ENCODE measurements around the gene MIPOL1. TPM values are rescaled to one million over a fixed set of nuclear protein-coding genes. Genes with fewer than 3 reads are reported as not detected.

MIPOL1 gene
- total RNA-seq, 1 experiment from 2014 or later: 18.7 TPM

DNA sequence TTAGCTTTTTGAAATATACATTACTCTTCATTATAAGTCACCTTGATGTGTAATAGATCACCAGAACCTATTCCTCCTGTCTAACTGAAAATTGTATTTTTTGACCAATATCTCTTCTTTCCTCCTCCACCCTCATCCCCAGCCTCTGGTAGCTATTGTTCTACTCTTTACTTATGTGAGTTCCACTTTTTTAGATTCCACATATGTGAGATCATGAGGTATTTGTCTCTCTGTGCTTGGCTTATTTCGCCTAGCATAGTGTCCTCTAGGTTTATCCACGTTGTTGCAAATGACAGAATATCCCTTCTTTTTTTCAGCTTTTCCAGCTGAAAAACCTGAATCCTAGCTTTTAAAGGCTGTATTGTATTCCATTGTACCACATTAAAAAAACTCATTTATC, 82.1 kb downstream of the MIPOL1 start:
- Mint-ChIP-seq H3K27me3 (ENCODE audit: insufficient read depth, unreplicated experiment) (no peaks in the 10 kb centered on the region), H3K4me3 (ENCODE audit: unreplicated experiment) (no peak overlapping the region), H3K27ac (ENCODE audit: unreplicated experiment) (no peak overlapping the region), H3K36me3 (ENCODE audit: insufficient read depth, unreplicated experiment) (no peaks in the 10 kb centered on the region), H3K9me3 (ENCODE audit: unreplicated experiment) (no peaks in the 10 kb centered on the region), H3K4me1 (ENCODE audit: low read depth, unreplicated experiment) (no peaks in the 10 kb centered on the region)
- no TSS peak for BruUV-seq (replicated peaks)
- ChIA-PET CTCF (interaction anchor here (0.6 kb wide), 1 partner anchor 65 kb away, joined by 3 read pairs; no protein-coding TSS in a partner anchor), POLR2A (no interaction called here)
- DNase-seq: no peak
- intact Hi-C loops (cut with micrococcal nuclease; ENCODE audit: unreplicated experiment): loop anchor here (2.0 kb wide), 1 partner anchor 49 kb away; no protein-coding TSS in a partner anchor
- H3K36me3 ChIP-seq (ENCODE audit: control insufficient read depth, insufficient read depth, low read length): no peaks in the 10 kb centered on the region
- no peaks in the 10 kb centered on the region for H3K27me3 ChIP-seq (replicated peaks; ENCODE audit: control insufficient read depth, insufficient read depth, low read length)
- no peaks in the 10 kb centered on the region for H3K9me3 ChIP-seq
- no peak overlapping the region for H3K4me3 ChIP-seq (ENCODE audit: low read depth, low read length)
- TF ChIP-seq, protein P1, sequence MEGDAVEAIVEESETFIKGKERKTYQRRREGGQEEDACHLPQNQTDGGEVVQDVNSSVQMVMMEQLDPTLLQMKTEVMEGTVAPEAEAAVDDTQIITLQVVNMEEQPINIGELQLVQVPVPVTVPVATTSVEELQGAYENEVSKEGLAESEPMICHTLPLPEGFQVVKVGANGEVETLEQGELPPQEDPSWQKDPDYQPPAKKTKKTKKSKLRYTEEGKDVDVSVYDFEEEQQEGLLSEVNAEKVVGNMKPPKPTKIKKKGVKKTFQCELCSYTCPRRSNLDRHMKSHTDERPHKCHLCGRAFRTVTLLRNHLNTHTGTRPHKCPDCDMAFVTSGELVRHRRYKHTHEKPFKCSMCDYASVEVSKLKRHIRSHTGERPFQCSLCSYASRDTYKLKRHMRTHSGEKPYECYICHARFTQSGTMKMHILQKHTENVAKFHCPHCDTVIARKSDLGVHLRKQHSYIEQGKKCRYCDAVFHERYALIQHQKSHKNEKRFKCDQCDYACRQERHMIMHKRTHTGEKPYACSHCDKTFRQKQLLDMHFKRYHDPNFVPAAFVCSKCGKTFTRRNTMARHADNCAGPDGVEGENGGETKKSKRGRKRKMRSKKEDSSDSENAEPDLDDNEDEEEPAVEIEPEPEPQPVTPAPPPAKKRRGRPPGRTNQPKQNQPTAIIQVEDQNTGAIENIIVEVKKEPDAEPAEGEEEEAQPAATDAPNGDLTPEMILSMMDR (IDR thresholded peaks at IDR 0.05; ENCODE audit: insufficient read depth in 1 of 2, low read depth in 1 of 2, low read length in 1 of 2, severe bottlenecking in 1 of 2, unreplicated experiment in 1 of 2): no peak
- H3K4me1 ChIP-seq: no peaks in the 10 kb centered on the region

DNA sequence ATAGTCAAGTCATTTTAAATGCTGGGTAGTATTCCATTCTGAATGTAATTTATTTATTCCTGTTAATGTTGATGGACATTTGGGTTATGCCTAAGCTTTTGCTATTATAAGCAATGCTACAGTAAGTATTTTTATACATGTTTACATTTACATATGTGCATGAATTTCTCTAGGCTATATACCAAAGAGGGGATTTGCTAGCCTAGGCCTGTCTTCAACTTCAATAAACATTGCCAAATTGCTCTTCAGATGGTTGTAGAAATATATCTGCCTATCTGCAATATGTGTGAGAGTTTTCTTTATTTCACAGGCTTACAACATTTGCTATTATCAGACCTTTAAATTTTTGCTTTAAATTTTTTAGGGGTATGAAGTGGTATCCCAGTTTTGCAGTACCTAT, 87.0 kb downstream of the MIPOL1 start:
- Mint-ChIP-seq H3K36me3 (ENCODE audit: insufficient read depth, unreplicated experiment) (peaks cover 8% of the 10 kb centered on the region), H3K27me3 (ENCODE audit: insufficient read depth, unreplicated experiment) (no peaks in the 10 kb centered on the region), H3K4me1 (ENCODE audit: low read depth, unreplicated experiment) (no peaks in the 10 kb centered on the region), H3K4me3 (ENCODE audit: unreplicated experiment) (no peak overlapping the region), H3K27ac (ENCODE audit: unreplicated experiment) (no peak overlapping the region), H3K9me3 (ENCODE audit: unreplicated experiment) (peaks cover 6% of the 10 kb centered on the region)
- ChIA-PET CTCF (no interaction called here), POLR2A (no interaction called here)
- DNase-seq: no peak
- no peak overlapping the region for H3K4me3 ChIP-seq (ENCODE audit: low read depth, low read length)
- TF ChIP-seq, protein P1 (IDR thresholded peaks at IDR 0.05; ENCODE audit: insufficient read depth in 1 of 2, low read depth in 1 of 2, low read length in 1 of 2, severe bottlenecking in 1 of 2, unreplicated experiment in 1 of 2): no peak
- H3K9me3 ChIP-seq: no peaks in the 10 kb centered on the region
- intact Hi-C loops (cut with micrococcal nuclease; ENCODE audit: unreplicated experiment): no loop called here
- no peaks in the 10 kb centered on the region for H3K27me3 ChIP-seq (replicated peaks; ENCODE audit: control insufficient read depth, insufficient read depth, low read length)
- H3K36me3 ChIP-seq (ENCODE audit: control insufficient read depth, insufficient read depth, low read length): no peaks in the 10 kb centered on the region
- H3K4me1 ChIP-seq: no peaks in the 10 kb centered on the region; the same call in 1 of the 2 replicates
- no TSS peak for BruUV-seq (replicated peaks)

DNA sequence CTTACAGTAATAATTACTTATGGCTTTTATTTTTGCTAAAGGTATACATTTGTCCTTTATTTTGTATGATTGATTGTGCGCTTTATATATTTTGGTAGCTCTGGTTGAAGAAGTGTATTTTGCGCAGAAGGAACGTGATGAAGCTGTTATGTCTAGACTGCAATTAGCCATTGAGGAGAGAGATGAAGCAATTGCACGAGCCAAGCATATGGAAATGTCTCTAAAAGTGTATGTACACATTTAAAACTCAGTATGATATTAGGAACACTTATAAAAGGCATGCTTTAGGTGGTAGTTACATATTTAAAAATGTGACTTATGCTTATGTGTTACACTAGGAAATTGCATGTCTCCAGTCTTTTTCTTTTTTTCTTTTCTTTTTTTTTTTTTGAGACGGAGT, 87.5 kb downstream of the MIPOL1 start:
- Histone ChIP-seq H3K36me3 (ENCODE audit: control insufficient read depth, insufficient read depth, low read length) (no peaks in the 10 kb centered on the region), H3K9me3 (no peaks in the 10 kb centered on the region), H3K4me3 (ENCODE audit: low read depth, low read length) (no peak overlapping the region), H3K4me1 (no peaks in the 10 kb centered on the region; the same call in 1 of the 2 replicates), H3K27me3 (replicated peaks; ENCODE audit: control insufficient read depth, insufficient read depth, low read length) (no peaks in the 10 kb centered on the region)
- no peaks in the 10 kb centered on the region for H3K4me1 Mint-ChIP-seq (ENCODE audit: low read depth, unreplicated experiment)
- BruUV-seq (replicated peaks): no TSS peak
- peaks cover 9% of the 10 kb centered on the region for H3K36me3 Mint-ChIP-seq (ENCODE audit: insufficient read depth, unreplicated experiment)
- ChIA-PET POLR2A (no interaction called here), CTCF (no interaction called here)
- H3K27ac Mint-ChIP-seq (ENCODE audit: unreplicated experiment): no peak overlapping the region
- no peaks in the 10 kb centered on the region for H3K27me3 Mint-ChIP-seq (ENCODE audit: insufficient read depth, unreplicated experiment)
- intact Hi-C loops (cut with micrococcal nuclease; ENCODE audit: unreplicated experiment): no loop called here
- TF ChIP-seq, protein P1 (IDR thresholded peaks at IDR 0.05; ENCODE audit: insufficient read depth in 1 of 2, low read depth in 1 of 2, low read length in 1 of 2, severe bottlenecking in 1 of 2, unreplicated experiment in 1 of 2): no peak
- H3K4me3 Mint-ChIP-seq (ENCODE audit: unreplicated experiment): no peak overlapping the region
- DNase-seq: no peak
- peaks cover 6% of the 10 kb centered on the region for H3K9me3 Mint-ChIP-seq (ENCODE audit: unreplicated experiment)
